GM18907 (cell line): ENCODE data around the gene CLDN6.

ENCODE experiments used
- ATAC-seq: cut with Tn5 transposase; IDR thresholded peaks from one replicate; pipeline ENCODE4 v1.9.1; 2021; ENCODE audit warnings: mild to moderate bottlenecking, moderate library complexity; ENCODE audit not compliant: unreplicated experiment

CLDN6 gene

GRCh38 chr16:2974319-2975056, 43.5 kb downstream of the CLDN6 start:
- ATAC-seq = no peak

GRCh38 chr16:2973605-2974318, 44.2 kb downstream of the CLDN6 start:
- ATAC-seq = no peak

GRCh38 chr16:2973093-2973492, 44.9 kb downstream of the CLDN6 start:
- no peak for ATAC-seq

GRCh38 chr16:2971985-2972784, 45.8 kb downstream of the CLDN6 start:
- ATAC-seq = no peak

- ATAC-seq = no peak
Measured at GRCh38 chr16:2971134-2971984, 46.6 kb downstream of the CLDN6 start.

GRCh38 chr16:2970563-2970962, 47.4 kb downstream of the CLDN6 start:
- no peak for ATAC-seq

GRCh38 chr16:2969545-2970521, 48.1 kb downstream of the CLDN6 start:
- peak; percentile 24 for ATAC-seq

- peak; percentile 65 for ATAC-seq
Measured at GRCh38 chr16:2968738-2969544, 49.0 kb downstream of the CLDN6 start, which contains the start of gene PAQR4. Gene PAQR4, plus strand, starts transcription at chr16:2969348. Its CDS starts 327 bp downstream, at chr16:2969675.

GRCh38 chr16:2968368-2968737, 49.6 kb downstream of the CLDN6 start:
- ATAC-seq = no peak

GRCh38 chr16:2967721-2968161, 50.2 kb downstream of the CLDN6 start:
- ATAC-seq = no peak

GRCh38 chr16:2967211-2967631, 50.8 kb downstream of the CLDN6 start:
- ATAC-seq = no peak

- no peak for ATAC-seq
Measured at GRCh38 chr16:2966808-2967191, 51.2 kb downstream of the CLDN6 start.

- ATAC-seq = no peak
Measured at GRCh38 chr16:2966043-2966807, 51.8 kb downstream of the CLDN6 start.
